GM12873 (cell line): Measurements from ENCODE around the gene OR10A3.

Source experiments
- TF ChIP-seq, protein P1 (sequence below): IDR thresholded peaks from 2 replicates; pipeline ENCODE4 v1.5.1; 2012; ENCODE audit warnings: low read depth, mild to moderate bottlenecking, moderate library complexity, low read length, control low read depth; ENCODE audit not compliant: insufficient read depth; ENCODE audit errors: missing control alignments

The OR10A3 gene

DNA sequence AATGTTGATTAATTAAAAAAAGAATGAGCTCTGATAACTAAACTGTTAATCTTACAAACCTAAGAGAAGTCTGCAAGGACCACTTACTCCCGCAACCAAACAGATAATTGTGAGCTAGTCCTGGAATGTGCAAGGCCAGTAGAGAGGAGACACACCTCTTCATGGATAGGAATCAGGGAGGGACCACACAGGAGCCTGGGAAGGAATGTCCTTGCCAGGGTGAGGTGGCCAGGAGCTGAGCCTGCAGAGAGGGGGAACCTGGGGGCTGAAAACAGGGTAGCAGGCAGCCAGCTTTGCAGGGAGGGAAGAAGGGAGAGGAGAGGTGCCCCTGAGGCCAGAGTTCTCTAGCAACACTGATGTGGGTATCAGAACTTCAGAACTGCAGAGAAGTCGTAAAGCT is 33.2 kb upstream of the OR10A3 start:
- TF ChIP-seq, protein P1, sequence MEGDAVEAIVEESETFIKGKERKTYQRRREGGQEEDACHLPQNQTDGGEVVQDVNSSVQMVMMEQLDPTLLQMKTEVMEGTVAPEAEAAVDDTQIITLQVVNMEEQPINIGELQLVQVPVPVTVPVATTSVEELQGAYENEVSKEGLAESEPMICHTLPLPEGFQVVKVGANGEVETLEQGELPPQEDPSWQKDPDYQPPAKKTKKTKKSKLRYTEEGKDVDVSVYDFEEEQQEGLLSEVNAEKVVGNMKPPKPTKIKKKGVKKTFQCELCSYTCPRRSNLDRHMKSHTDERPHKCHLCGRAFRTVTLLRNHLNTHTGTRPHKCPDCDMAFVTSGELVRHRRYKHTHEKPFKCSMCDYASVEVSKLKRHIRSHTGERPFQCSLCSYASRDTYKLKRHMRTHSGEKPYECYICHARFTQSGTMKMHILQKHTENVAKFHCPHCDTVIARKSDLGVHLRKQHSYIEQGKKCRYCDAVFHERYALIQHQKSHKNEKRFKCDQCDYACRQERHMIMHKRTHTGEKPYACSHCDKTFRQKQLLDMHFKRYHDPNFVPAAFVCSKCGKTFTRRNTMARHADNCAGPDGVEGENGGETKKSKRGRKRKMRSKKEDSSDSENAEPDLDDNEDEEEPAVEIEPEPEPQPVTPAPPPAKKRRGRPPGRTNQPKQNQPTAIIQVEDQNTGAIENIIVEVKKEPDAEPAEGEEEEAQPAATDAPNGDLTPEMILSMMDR: no peak

DNA sequence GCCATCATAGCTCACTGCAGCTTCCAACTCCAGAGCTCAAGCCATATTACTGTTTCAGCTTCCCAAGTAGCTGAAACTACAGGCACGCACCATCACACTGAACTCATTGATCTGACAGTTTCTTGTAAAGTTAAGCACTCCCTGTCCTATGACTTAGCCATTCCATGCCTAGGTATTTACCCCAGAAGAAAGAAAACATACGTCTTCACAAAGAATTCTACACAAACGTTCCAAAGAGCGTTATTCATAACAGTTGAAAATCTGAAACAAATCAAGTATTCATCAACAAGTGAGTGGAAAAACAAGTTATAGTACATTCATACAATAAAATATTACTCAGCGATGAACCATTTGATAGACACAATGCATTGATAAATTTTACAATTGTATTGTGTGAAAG is 31.5 kb upstream of the OR10A3 start:
- TF ChIP-seq, protein P1: no peak

DNA sequence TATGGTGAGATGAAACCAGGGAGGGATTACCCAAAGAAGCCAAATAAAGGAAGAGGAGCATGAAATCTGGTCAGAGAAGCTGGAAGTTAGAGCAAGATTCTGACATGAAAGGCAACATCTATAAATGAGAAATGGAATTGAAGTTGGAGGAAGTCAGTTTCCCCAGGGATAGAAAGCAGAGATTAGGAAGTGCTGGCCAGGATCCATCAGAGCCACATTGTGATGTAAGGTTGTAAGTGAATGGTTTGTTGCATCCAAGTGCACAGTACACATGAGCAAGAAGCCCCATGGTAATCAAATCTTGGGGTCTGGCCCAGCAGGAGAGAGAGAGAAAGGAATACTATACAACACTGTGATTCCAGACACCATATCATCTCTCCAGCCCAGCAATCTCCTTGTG is 30.3 kb upstream of the OR10A3 start:
- TF ChIP-seq, protein P1: no peak

DNA sequence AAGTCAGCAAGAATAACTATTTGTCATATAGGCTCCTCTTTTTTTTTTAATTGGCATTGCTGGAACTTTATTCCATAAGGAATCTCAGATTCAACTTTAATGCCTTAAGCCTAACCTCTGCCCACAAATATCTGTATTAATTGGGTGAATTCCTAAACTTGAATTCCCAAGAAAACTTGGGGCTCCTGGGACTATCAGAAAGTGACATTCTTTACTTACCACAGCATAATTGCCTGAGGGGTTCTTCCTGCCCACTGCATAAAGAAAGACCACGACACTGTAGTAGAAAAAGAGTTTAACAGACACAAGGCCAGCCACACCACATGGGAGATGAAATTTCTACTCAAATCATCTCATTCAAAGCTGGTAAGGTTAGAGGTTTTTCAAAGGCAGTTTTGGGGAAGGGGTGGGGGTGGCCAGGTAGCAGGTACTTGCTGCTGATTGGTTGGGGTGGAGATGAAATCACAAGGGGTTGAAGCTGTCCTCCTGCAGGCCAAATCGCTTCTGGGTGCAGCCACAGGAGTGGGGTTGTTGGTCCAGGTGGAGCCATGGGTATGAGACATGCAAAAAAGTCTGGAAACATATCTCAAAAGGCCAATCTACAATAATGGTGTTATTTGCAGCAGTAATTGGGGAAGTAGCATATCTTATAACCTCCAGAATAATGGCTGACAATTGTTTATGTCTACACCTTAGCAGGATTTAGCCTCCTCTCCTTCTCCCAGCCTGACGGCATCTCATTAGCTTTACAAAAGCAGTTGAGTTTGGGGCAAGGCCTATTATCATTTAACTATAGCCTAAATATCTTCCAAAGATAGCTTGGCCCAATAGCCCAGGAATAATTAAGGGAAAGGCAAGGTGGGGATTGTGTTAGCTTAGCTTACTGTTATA is 28.5 kb upstream of the OR10A3 start:
- TF ChIP-seq, protein P1: no peak

DNA sequence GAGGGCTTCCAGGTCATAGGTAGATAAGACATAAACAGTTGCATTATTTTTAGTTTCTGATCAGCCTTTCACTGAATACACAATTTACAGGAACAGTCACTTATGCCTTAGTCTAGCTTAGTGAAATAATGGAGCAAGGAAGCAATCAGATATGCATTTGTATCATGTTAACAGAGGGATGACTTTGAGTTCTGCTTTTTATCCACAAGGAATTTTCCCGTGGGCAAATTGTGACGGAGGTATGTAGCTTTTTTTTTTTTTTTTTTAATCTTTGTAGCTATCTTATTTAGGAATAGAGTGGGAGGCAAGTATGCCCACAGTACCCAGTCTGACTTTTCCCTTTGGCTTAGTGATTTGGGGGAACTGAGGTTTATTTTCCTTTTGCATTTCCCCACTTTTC is 27.2 kb upstream of the OR10A3 start:
- TF ChIP-seq, protein P1: no peak

DNA sequence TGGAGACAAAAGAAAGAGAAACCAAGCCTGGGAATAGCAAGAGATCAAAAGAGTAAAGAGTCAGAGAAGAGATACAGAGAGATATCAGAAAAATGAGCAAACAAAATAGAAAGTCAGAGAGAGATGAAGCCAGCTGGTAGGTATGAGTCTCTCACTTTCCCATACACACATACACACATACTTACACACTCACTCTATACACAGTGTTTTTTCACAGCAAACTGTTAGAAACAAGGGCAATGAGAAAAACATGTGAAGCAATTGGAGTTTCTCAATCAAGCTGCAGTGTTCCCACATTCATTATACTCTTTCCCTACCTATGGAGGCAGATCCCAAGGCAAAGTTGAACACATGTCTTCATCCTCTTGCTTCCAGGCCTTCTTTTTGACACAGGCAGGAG is 26.3 kb upstream of the OR10A3 start:
- TF ChIP-seq, protein P1: no peak

DNA sequence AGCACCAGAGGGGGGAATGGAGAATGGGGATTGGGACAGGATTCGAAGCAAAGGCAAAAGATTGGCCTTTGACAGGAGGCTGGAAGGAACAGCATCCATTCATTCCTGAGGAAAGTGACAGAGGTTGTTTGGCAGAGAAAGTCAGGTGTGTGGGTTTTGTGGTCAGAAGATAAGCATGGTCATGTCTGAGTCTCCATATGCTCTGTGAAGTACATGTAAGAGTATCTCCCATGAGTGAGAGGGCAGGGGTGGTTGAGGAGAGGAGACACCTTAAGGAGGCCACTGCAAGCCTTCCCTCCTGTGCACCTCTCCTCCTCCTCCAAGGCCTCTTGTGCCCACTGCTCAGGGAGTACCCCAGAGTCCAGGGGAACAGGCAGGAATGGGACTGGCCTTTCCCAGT is 25.6 kb upstream of the OR10A3 start:
- TF ChIP-seq, protein P1: no peak
